MM.1S (cell line): ENCODE data around the gene C15orf62.

Experiments
- DNase-seq: peaks from one replicate; pipeline ENCODE4 v3.0.0-alpha.2; 2015
- H2AFZ ChIP-seq: fragments of 300-600 bp; sonication (generic); 2 replicates; pipeline ENCODE4 v1.6.0; 2016; ENCODE audit warnings: antibody characterized with exemption, low read length
- H3F3A ChIP-seq: fragments of 300-600 bp; sonication (generic); 2 replicates; pipeline ENCODE4 v1.6.1; 2016; ENCODE audit warnings: mild to moderate bottlenecking, antibody characterized with exemption, low read length, moderate library complexity, mixed read lengths; ENCODE audit not compliant: insufficient read depth
- H3K27ac ChIP-seq: fragments of 300-600 bp; sonication (generic); 2 replicates; pipeline ENCODE4 v1.5.1; 2016; ENCODE audit warnings: mild to moderate bottlenecking, low read length
- H3K27me3 ChIP-seq: fragments of 300-600 bp; sonication (generic); replicated peaks from 2 replicates; pipeline ENCODE4 v1.6.0; 2016; ENCODE audit warnings: low read length; ENCODE audit not compliant: insufficient read depth
- H3K36me3 ChIP-seq: fragments of 300-600 bp; sonication (generic); replicated peaks from 2 replicates; pipeline ENCODE4 v1.6.1; 2016; ENCODE audit warnings: mild to moderate bottlenecking, low read length, mixed read lengths; ENCODE audit not compliant: insufficient read depth
- H3K4me1 ChIP-seq: fragments of 300-600 bp; sonication (generic); 2 replicates; pipeline ENCODE4 v1.6.1; 2016; ENCODE audit warnings: low read length, mixed read lengths
- H3K4me2 ChIP-seq: fragments of 300-600 bp; sonication (generic); 2 replicates; pipeline ENCODE4 v1.6.0; 2016; ENCODE audit warnings: low read depth, low read length
- H3K4me3 ChIP-seq: fragments of 300-600 bp; sonication (generic); 2 replicates; pipeline ENCODE4 v1.5.1; 2016; ENCODE audit warnings: low read length, mixed read lengths
- H3K79me2 ChIP-seq: fragments of 300-600 bp; sonication (generic); 2 replicates; pipeline ENCODE4 v1.6.1; 2016; ENCODE audit warnings: mixed run types, low read length, mixed read lengths
- H3K9ac ChIP-seq: fragments of 300-600 bp; sonication (generic); 2 replicates; pipeline ENCODE4 v1.6.1; 2016; ENCODE audit warnings: low read length, mixed read lengths
- H3K9me2 ChIP-seq: fragments of 300-600 bp; sonication (generic); replicated peaks from 2 replicates; pipeline ENCODE4 v1.6.1; 2016; ENCODE audit warnings: mild to moderate bottlenecking, low read length, mixed read lengths; ENCODE audit not compliant: insufficient read depth
- H3K9me3 ChIP-seq: fragments of 300-600 bp; sonication (generic); replicated peaks from 2 replicates; pipeline ENCODE4 v1.6.1; 2016; ENCODE audit warnings: mild to moderate bottlenecking, low read length, mixed read lengths; ENCODE audit not compliant: insufficient read depth
- H4K20me1 ChIP-seq: fragments of 300-600 bp; sonication (generic); 2 replicates; pipeline ENCODE4 v1.6.1; 2016; ENCODE audit warnings: mild to moderate bottlenecking, low read length, moderate library complexity, mixed read lengths; ENCODE audit not compliant: insufficient read depth
- EZH2 ChIP-seq: fragments of 300-600 bp; sonication (generic); optimal IDR thresholded peaks from 2 replicates; pipeline ENCODE3; 2017; ENCODE audit warnings: low read depth, mild to moderate bottlenecking, antibody characterized with exemption, low read length, mixed read lengths
- EZH2phosphoT487 ChIP-seq: fragments of 300-600 bp; sonication (generic); IDR thresholded peaks from 2 replicates; pipeline ENCODE4 v1.6.1; 2018; ENCODE audit warnings: antibody characterized with exemption, low read length
- TF ChIP-seq, protein P1 (sequence below): fragments of 300-600 bp; sonication (generic); IDR thresholded peaks from 2 replicates; pipeline ENCODE4 v1.5.1; 2016; ENCODE audit warnings: antibody characterized with exemption, low read length, mixed read lengths

C15orf62 gene

GRCh38 chr15:40819048-40819447 lies 49.3 kb downstream of the C15orf62 start:
- Histone ChIP-seq H3K4me3 (no peak overlapping the region), H4K20me1 (no peaks in the 10 kb centered on the region), H3K9me2 (no peaks in the 10 kb centered on the region), H3K4me1 (no peaks in the 10 kb centered on the region), H3K9me3 (no peaks in the 10 kb centered on the region), H3K79me2 (no peaks in the 10 kb centered on the region), H2AFZ (no peak overlapping the region), H3K27ac (no peak overlapping the region), H3K9ac (no peak overlapping the region), H3K4me2 (no peak overlapping the region), H3K27me3 (no peaks in the 10 kb centered on the region), H3K36me3 (no peaks in the 10 kb centered on the region), H3F3A (no peaks in the 10 kb centered on the region)
- no peak for TF ChIP-seq EZH2phosphoT487
- TF ChIP-seq, protein P1, sequence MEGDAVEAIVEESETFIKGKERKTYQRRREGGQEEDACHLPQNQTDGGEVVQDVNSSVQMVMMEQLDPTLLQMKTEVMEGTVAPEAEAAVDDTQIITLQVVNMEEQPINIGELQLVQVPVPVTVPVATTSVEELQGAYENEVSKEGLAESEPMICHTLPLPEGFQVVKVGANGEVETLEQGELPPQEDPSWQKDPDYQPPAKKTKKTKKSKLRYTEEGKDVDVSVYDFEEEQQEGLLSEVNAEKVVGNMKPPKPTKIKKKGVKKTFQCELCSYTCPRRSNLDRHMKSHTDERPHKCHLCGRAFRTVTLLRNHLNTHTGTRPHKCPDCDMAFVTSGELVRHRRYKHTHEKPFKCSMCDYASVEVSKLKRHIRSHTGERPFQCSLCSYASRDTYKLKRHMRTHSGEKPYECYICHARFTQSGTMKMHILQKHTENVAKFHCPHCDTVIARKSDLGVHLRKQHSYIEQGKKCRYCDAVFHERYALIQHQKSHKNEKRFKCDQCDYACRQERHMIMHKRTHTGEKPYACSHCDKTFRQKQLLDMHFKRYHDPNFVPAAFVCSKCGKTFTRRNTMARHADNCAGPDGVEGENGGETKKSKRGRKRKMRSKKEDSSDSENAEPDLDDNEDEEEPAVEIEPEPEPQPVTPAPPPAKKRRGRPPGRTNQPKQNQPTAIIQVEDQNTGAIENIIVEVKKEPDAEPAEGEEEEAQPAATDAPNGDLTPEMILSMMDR, result no peak
- no peak for TF ChIP-seq EZH2
- DNase-seq, result no peak

- Histone ChIP-seq H4K20me1 (no peaks in the 10 kb centered on the region), H3K4me1 (no peaks in the 10 kb centered on the region), H3K36me3 (no peaks in the 10 kb centered on the region), H3K9me2 (no peaks in the 10 kb centered on the region), H3K9me3 (no peaks in the 10 kb centered on the region), H3K27ac (no peak overlapping the region), H3K4me2 (no peak overlapping the region), H2AFZ (no peak overlapping the region), H3K27me3 (no peaks in the 10 kb centered on the region), H3F3A (no peaks in the 10 kb centered on the region), H3K4me3 (no peak overlapping the region), H3K79me2 (no peaks in the 10 kb centered on the region), H3K9ac (no peak overlapping the region)
- TF ChIP-seq EZH2phosphoT487, result no peak
- TF ChIP-seq, protein P1, result no peak
- TF ChIP-seq EZH2, result no peak
- no peak for DNase-seq
These were observed 51.4 kb downstream of the C15orf62 start for GRCh38 chr15:40821195-40821594.
